AG04449 (cell line): Measurements from ENCODE around the gene SCGB2B2.
"Not testable (repeated sequence)": the region's sequence is repeated elsewhere in the genome, so short reads cannot be mapped to it uniquely, and the experiment has no call there.

Experiments
- CTCF ChIA-PET: fragments of 350-600 bp; formaldehyde crosslinking; extraction: SDS; loops from one replicate; lab custom pipeline; 2021; ENCODE audit warnings: antibody characterized with exemption; lab: Yijun Ruan, JAX
- POLR2A ChIA-PET: fragments of 400-600, 350-600 bp; formaldehyde crosslinking; extraction: SDS; loops from one replicate; lab custom pipeline; 2020; ENCODE audit warnings: antibody characterized with exemption, inconsistent platforms; lab: Yijun Ruan, JAX
- DNase-seq: peaks from one replicate; pipeline ENCODE4 v3.0.0-alpha.2; 2010; ENCODE audit warnings: low read depth, low spot score
- H3K4me3 ChIP-seq: 2 replicates; pipeline ENCODE4 v1.5.1; 2011; ENCODE audit warnings: low read depth, mild to moderate bottlenecking, control low read depth, low read length
- TF ChIP-seq, protein P1 (sequence below): IDR thresholded peaks from one replicate; pipeline ENCODE4 v1.5.1; 2011; ENCODE audit warnings: mild to moderate bottlenecking, moderate library complexity, low read length, control low read depth, inconsistent platforms; ENCODE audit not compliant: insufficient read depth; ENCODE audit errors: missing control alignments

SCGB2B2 gene

GRCh38 chr19:34687348-34687747 is 10.4 kb upstream of the SCGB2B2 start:
- CTCF ChIA-PET, result no interaction called here

DNA sequence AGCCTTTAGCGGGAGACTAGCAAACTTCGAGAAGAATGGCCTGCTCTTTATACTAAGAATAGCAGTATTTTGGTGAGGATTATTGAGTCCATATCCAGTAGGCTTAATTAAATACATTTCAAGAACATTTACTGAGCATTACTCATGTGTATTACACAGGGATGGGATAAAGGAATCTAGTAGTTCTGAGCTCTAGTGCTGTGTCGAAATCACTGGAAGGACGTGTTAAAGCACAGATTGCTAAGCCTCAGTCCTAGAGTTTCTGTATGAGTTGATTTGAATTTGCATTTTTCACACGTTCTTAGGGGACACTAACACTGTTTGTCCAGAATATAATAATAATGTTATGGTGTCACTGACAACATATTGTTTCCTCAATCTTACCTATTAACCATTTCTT is 9.5 kb upstream of the SCGB2B2 start:
- no peak for DNase-seq
- ChIA-PET POLR2A (interaction anchor here (1.0 kb wide), 1 partner anchor 9 kb away, joined by 4 read pairs; the partner anchor contains the start of gene ZNF302), CTCF (no interaction called here)
- TF ChIP-seq, protein P1, sequence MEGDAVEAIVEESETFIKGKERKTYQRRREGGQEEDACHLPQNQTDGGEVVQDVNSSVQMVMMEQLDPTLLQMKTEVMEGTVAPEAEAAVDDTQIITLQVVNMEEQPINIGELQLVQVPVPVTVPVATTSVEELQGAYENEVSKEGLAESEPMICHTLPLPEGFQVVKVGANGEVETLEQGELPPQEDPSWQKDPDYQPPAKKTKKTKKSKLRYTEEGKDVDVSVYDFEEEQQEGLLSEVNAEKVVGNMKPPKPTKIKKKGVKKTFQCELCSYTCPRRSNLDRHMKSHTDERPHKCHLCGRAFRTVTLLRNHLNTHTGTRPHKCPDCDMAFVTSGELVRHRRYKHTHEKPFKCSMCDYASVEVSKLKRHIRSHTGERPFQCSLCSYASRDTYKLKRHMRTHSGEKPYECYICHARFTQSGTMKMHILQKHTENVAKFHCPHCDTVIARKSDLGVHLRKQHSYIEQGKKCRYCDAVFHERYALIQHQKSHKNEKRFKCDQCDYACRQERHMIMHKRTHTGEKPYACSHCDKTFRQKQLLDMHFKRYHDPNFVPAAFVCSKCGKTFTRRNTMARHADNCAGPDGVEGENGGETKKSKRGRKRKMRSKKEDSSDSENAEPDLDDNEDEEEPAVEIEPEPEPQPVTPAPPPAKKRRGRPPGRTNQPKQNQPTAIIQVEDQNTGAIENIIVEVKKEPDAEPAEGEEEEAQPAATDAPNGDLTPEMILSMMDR, result no peak
- no peak overlapping the region for H3K4me3 ChIP-seq

More at GRCh38 chr19:34687348-34687747, 10.4 kb upstream of the SCGB2B2 start:
- TF ChIP-seq, protein P1, result no peak
- H3K4me3 ChIP-seq, result no peak overlapping the region
- DNase-seq, result no peak
- POLR2A ChIA-PET, result interaction anchor here (1.0 kb wide), 1 partner anchor 10 kb away, joined by 4 read pairs; the partner anchor contains the start of gene ZNF302

DNA sequence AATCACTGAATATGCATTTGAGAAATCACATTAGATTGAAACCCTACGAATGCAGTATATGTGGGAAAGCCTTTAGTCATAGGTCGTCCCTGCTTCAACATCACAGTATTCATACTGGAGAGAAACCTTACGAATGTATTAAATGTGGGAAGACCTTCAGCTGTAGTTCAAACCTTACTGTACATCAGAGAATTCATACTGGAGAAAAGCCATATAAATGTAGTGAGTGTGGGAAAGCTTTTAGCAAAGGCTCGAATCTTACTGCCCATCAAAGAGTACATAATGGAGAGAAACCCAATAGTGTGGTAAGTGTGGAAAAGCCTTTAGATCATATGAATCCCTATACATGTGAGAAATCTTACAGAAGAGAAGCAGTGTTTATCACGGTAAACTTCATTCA is 8.3 kb upstream of the SCGB2B2 start:
- POLR2A ChIA-PET, CTCF ChIA-PET: not testable (repeated sequence)

GRCh38 chr19:34681478-34681877 is 4.5 kb upstream of the SCGB2B2 start:
- ChIA-PET CTCF (no interaction called here), POLR2A (no interaction called here)
- no peak for DNase-seq
- H3K4me3 ChIP-seq, result no peak overlapping the region
- TF ChIP-seq, protein P1, result no peak

More for the DNA sequence above, 8.3 kb upstream of the SCGB2B2 start:
- DNase-seq, H3K4me3 ChIP-seq: not testable (repeated sequence)

GRCh38 chr19:34678421-34678820 is 1.5 kb upstream of the SCGB2B2 start:
- ChIA-PET CTCF (interaction anchor here (1.8 to 2.1 kb wide), 2 partner anchors 34 to 38 kb away, joined by 6 to 7 read pairs; no protein-coding TSS in a partner anchor), POLR2A (interaction anchor here (1.3 to 1.5 kb wide), 2 partner anchors 9 to 55 kb away, joined by 4 to 13 read pairs; partner anchors contain the start of gene ZNF181)
- TF ChIP-seq, protein P1, result no peak

GRCh38 chr19:34678085-34678412 is 1.1 kb upstream of the SCGB2B2 start:
- TF ChIP-seq, protein P1, result no peak
- peak overlapping the region; percentile 77 for H3K4me3 ChIP-seq
- CTCF ChIA-PET, result interaction anchor here (2.1 kb wide), 1 partner anchor 38 kb away, joined by 6 read pairs; no protein-coding TSS in a partner anchor
- no peak for DNase-seq
- POLR2A ChIA-PET, result interaction anchor here (0.9 to 1.5 kb wide), 4 partner anchors 9 to 249 kb away, joined by 3 to 13 read pairs (median 6); partner anchors contain the start of genes ZNF181 and ZNF30

More at GRCh38 chr19:34678421-34678820, 1.5 kb upstream of the SCGB2B2 start:
- peak overlapping the region; percentile 77 for H3K4me3 ChIP-seq
- no peak for DNase-seq
